ENCODE results near the gene UNC13A.
"Not testable (repeated sequence)": the region's sequence is repeated elsewhere in the genome, so short reads cannot be mapped to it uniquely, and the experiment has no call there.

DNA sequence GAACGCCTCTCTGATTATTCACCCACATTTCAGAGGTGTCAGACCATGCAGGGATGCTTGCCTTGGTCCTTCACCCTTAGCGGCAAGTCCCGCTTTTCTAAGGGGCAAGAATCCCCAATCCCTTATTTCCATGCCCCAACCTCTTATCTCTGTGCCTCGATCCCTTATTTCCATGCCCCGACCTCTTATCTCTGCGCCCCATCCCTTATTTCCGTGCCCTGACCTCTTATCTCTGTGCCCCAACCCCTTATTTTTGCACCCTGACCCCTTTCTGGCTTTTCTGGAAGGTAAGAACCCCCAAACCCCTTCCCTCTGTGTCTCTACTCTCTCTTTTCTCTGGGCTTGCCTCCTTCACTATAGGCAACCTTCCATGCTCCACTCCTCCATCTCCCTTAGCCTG is 93.9 kb downstream of the UNC13A start:
- TF ChIP-seq, protein P1, sequence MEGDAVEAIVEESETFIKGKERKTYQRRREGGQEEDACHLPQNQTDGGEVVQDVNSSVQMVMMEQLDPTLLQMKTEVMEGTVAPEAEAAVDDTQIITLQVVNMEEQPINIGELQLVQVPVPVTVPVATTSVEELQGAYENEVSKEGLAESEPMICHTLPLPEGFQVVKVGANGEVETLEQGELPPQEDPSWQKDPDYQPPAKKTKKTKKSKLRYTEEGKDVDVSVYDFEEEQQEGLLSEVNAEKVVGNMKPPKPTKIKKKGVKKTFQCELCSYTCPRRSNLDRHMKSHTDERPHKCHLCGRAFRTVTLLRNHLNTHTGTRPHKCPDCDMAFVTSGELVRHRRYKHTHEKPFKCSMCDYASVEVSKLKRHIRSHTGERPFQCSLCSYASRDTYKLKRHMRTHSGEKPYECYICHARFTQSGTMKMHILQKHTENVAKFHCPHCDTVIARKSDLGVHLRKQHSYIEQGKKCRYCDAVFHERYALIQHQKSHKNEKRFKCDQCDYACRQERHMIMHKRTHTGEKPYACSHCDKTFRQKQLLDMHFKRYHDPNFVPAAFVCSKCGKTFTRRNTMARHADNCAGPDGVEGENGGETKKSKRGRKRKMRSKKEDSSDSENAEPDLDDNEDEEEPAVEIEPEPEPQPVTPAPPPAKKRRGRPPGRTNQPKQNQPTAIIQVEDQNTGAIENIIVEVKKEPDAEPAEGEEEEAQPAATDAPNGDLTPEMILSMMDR (CRISPR knock-in tag; IDR thresholded peaks at IDR 0.05): not testable (repeated sequence)
- TF ChIP-seq, protein P2, sequence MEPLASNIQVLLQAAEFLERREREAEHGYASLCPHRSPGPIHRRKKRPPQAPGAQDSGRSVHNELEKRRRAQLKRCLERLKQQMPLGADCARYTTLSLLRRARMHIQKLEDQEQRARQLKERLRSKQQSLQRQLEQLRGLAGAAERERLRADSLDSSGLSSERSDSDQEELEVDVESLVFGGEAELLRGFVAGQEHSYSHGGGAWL (CRISPR knock-in tag; IDR thresholded peaks at IDR 0.05): not testable (repeated sequence)
- TF ChIP-seq, protein P3, sequence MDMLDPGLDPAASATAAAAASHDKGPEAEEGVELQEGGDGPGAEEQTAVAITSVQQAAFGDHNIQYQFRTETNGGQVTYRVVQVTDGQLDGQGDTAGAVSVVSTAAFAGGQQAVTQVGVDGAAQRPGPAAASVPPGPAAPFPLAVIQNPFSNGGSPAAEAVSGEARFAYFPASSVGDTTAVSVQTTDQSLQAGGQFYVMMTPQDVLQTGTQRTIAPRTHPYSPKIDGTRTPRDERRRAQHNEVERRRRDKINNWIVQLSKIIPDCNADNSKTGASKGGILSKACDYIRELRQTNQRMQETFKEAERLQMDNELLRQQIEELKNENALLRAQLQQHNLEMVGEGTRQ (IDR thresholded peaks at IDR 0.05; ENCODE audit: low read depth, low read length): not testable (repeated sequence)
- TF ChIP-seq, protein P3 (CRISPR knock-in tag; IDR thresholded peaks at IDR 0.05; ENCODE audit: borderline replicate concordance): not testable (repeated sequence)
- not testable (repeated sequence) for TF ChIP-seq POLR2A (IDR thresholded peaks at IDR 0.05; ENCODE audit: insufficient read depth in 1 of 2, low read depth in 2 of 2, low read length in 2 of 2)

All from HepG2 (cell line).